Pancreas (tissue), 10 donors: ENCODE results near the gene CES1. TPM values are rescaled to one million over a fixed set of nuclear protein-coding genes. Genes with fewer than 3 reads are reported as not detected.
"Not testable (repeated sequence)": the region's sequence is repeated elsewhere in the genome, so short reads cannot be mapped to it uniquely, and the experiment has no call there.

Experiments used
- ATAC-seq, 4 donors: fragments of 200-7000 bp; cut with Tn5 transposase; one replicate each; pipeline versions ENCODE4 v1.8.0 to v1.9.1; 2020; ENCODE audit warnings: mild to moderate bottlenecking in 4 of 4, moderate library complexity in 4 of 4
- DNase-seq, 6 donors: peaks; one replicate each; pipeline ENCODE4 v3.0.0-alpha.2; 2020
- FAIRE-seq: peaks from 2 replicates; lab custom pipeline; 2012; peaks lifted over from hg19 to GRCh38; lab: Jason Lieb, UNC
- H3K27ac ChIP-seq, 4 donors: fragments of 200-600 bp; sonication (generic); 1 replicate in 3 of 4; 2 replicates in 1 of 4; pipeline versions ENCODE4 v1.5.0 to v1.8.0; 2020
- H3K27me3 ChIP-seq, 4 donors: fragments of 200-600 bp; one replicate each; pipeline ENCODE4 v1.8.0; 2021
- H3K36me3 ChIP-seq, 3 donors: fragments of 200-600 bp; sonication (generic) in 1 of 3; one replicate each; pipeline versions ENCODE4 v1.5.0 to v1.8.0; 2020 to 2021
- H3K4me1 ChIP-seq, 3 donors: fragments of 200-600 bp; one replicate each; pipeline ENCODE4 v1.8.0; 2021
- H3K4me3 ChIP-seq, 4 donors: fragments of 200-600 bp; sonication (generic) in 2 of 4; one replicate each; pipeline versions ENCODE4 v1.5.0 to v1.8.0; 2020 to 2021
- H3K9me3 ChIP-seq, 4 donors: fragments of 200-600 bp; one replicate each; pipeline ENCODE4 v1.8.0; 2021
- WGBS, 2 donors: extraction: QIAGEN DNeasy Blood & Tissue Kit; methylation state at CpG; one replicate each; pipeline ENCODE4 v1.1.7; 2013; 5-methylcytosine and 5-hydroxymethylcytosine counted together
- intact Hi-C, 3 donors: fragments of 100-400 bp; cut with DNase I; formaldehyde crosslinking; loops; one replicate each; pipeline versions ENCODE4 v1.11.1 to v1.14.2; 2022
- polyA plus RNA-seq, 2 donors: library from polyadenylated mRNA; stranded (reverse); fragments of 200-250 nt; gene quantifications; one replicate each; pipeline ENCODE4 v1.2.3, GENCODE V29; 2013
- total RNA-seq, 6 donors: library from RNA; stranded (reverse); fragmentation: NEBNext Ultra II Directional in 4 of 6; extraction: Animal tissue kit (Norgen Biotek cat#: 25700) in 4 of 6; gene quantifications; one replicate each; pipeline versions ENCODE4 v1.2.1 to v1.2.4, GENCODE V29; 2021 to 2023
- TF ChIP-seq, protein P1 (sequence below), 4 donors: fragments of 200-600 bp; sonication (generic) in 3 of 4; IDR thresholded peaks; one replicate each; pipeline versions ENCODE4 v1.5.0 to v1.8.0; 2021; ENCODE audit warnings: antibody characterized with exemption in 4 of 4
- donor health status: healthy with polysubstance abuse.
- donor health status: DM: no; HTN: no; CAD: no; lungs with moderate emphysema.
- donor health status: DM: no; HTN: no; CAD: no.
- donor health status: control.
- donor health status: control.
- donor health status: Bipolar disorder and iron deficiency.
- donor health status: DM: yes; HTN: yes; CAD: no.
- donor health status: DM: no; HTN: no; CAD: no.
- donor health status: DM: no; HTN: no; CAD: no.
- donor health status: DM: yes; HTN: yes; CAD: no.

CES1 gene
- total and polyA plus RNA-seq, 8 donors, result 9.0 to 34.8 (median 12.7) TPM

DNA sequence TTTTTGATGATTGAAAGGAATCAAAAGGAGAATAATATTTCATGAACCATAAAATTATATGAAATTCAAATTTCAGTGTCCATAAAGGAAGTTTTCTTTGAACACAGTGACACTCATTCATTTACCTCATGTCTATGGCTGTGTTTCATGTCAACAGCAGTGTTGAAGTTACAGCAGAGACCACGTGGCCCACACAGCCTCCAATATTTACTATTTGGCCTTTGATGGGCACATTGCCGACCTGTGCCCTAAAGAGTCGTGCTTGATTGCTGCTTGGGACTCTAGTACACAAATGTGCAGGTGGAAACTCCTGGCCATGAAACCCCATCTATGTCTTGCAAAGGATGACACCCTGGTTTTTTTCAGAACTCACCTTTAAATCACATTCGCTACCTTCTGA is 57.0 kb downstream of the CES1 start:
- ATAC-seq (no peak), FAIRE-seq (no peak), DNase-seq (no peak)
- Histone ChIP-seq H3K4me3 (no peak overlapping the region), H3K9me3 (no peaks in the 10 kb centered on the region), H3K27me3 (no peaks in the 10 kb centered on the region), H3K27ac (no peak overlapping the region), H3K36me3 (no peaks in the 10 kb centered on the region), H3K4me1 (no peaks in the 10 kb centered on the region)
- WGBS, 2 donors, result 27 to 35% methylated on average over 4 of the region's 4 CpGs
- TF ChIP-seq, protein P1, sequence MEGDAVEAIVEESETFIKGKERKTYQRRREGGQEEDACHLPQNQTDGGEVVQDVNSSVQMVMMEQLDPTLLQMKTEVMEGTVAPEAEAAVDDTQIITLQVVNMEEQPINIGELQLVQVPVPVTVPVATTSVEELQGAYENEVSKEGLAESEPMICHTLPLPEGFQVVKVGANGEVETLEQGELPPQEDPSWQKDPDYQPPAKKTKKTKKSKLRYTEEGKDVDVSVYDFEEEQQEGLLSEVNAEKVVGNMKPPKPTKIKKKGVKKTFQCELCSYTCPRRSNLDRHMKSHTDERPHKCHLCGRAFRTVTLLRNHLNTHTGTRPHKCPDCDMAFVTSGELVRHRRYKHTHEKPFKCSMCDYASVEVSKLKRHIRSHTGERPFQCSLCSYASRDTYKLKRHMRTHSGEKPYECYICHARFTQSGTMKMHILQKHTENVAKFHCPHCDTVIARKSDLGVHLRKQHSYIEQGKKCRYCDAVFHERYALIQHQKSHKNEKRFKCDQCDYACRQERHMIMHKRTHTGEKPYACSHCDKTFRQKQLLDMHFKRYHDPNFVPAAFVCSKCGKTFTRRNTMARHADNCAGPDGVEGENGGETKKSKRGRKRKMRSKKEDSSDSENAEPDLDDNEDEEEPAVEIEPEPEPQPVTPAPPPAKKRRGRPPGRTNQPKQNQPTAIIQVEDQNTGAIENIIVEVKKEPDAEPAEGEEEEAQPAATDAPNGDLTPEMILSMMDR (IDR thresholded peaks at IDR 0.05), result no peak
- intact Hi-C loops, result no loop called here

DNA sequence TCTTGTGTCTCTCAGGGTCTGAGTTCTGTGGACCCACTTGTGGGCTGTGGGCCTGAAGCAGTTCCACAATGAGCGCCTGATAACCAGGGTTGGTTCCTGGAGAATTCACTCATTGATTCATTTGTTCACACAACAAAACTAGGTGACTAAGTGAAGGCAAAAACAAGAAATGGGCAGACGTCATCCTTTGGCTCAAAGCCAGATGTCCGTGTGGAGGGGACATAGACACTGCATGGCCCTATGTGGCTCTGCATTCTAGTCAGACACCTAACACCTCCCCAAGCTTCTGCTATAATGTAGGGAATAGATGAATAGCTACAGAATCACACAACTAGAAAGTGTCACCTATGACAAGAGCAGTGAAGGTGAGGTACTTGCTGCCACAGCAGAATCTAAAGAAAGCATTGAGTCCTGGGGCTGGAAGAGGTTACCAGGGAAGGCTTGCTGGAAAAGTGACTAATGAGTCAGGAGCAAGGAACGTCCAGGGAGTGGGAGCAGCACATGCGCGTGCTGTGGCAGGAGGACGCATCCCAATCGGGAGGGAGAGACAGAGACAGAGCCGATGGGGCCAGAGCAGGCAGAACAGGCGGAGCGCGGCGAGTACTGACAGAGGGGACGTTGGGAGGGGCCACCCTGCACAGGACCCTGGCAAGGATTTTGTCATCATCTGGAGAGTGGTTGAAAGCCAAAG is 58.9 kb downstream of the CES1 start:
- H3K4me3 ChIP-seq, result no peak overlapping the region
- TF ChIP-seq, protein P1 (IDR thresholded peaks at IDR 0.05), result no peak
- intact Hi-C loops, result no loop called here
- H3K27ac ChIP-seq, result no peak overlapping the region
- WGBS, 2 donors, result 56 to 58% methylated on average over 12 to 14 of the region's 14 CpGs
- ATAC-seq, result peak in 1 of 4 donors; percentile 20
- H3K27me3 ChIP-seq, result no peaks in the 10 kb centered on the region
- FAIRE-seq, result no peak
- H3K4me1 ChIP-seq, result no peaks in the 10 kb centered on the region
- H3K9me3 ChIP-seq, result no peaks in the 10 kb centered on the region
- no peak for DNase-seq
- no peaks in the 10 kb centered on the region for H3K36me3 ChIP-seq

DNA sequence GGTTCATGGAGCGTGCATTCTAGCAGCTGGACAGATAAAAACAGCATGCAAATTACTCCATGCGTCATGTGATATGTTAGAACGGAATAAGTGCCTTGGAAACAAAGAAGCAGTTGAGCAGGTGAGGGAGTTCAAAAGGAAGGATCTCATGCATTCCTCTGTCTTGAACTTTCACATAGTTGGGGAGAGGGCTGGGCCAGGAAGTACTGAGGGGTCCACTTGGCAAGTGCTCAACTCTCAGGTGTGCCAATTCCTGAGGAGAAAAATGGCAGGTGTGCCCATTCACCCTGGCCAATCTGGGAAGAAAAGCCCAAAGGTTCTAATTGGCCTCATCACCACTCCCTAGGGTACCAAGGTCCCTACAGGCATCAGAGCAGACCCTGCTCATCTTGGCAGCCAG is 67.7 kb downstream of the CES1 start:
- 27 to 31% methylated on average over 3 of the region's 3 CpGs for WGBS, 2 donors
- no peak for FAIRE-seq

DNA sequence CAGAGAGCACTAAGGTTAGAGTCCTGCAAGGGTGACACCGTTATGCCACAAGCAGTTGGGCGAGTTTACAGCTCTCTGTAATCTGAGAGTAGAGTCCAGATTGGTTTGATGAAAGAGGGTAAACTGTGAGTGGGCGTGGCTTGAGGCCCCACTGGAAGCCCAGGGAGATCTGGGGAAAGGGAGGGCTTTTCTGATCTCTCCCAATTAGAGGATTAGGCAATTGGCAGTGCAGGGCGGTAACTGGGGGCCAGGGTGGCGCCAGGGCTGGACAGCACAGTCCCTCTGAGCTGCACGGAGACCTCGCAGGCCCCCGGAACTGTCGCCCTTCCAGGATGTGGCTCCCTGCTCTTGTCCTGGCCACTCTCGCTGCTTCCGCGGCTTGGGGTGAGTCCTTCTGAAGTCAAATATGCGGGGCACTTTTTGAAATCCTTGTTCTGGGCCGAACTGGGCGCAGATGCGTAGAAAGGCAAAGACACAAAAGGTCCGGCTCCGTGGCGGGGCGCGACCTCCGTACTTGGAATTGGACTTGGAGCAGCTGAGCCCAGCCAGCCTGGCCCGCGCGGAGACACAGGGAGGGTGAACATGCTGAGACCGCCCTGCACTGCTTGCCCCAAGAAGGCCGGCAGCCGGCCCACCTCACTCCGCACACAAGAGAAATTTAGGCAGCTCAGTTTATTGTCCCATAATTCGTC is 72.4 kb downstream of the CES1 start:
- no peak for FAIRE-seq
- intact Hi-C loops, result loop anchor here in 1 of 3 donors (2.0 kb wide), 1 partner anchor 66 kb away; no protein-coding TSS in a partner anchor
- no peak overlapping the region for H3K4me3 ChIP-seq

More for the DNA sequence above, 67.7 kb downstream of the CES1 start:
- intact Hi-C loops, result no loop called here
- ATAC-seq (no peak), DNase-seq (no peak)
- TF ChIP-seq, protein P1 (IDR thresholded peaks at IDR 0.05), result no peak
- no peaks in the 10 kb centered on the region for H3K9me3 ChIP-seq
- H3K27ac ChIP-seq, result no peak overlapping the region
- no peaks in the 10 kb centered on the region for H3K27me3 ChIP-seq
- H3K4me3 ChIP-seq, result no peak overlapping the region
- no peaks in the 10 kb centered on the region for H3K4me1 ChIP-seq
- H3K36me3 ChIP-seq, result no peaks in the 10 kb centered on the region

DNA sequence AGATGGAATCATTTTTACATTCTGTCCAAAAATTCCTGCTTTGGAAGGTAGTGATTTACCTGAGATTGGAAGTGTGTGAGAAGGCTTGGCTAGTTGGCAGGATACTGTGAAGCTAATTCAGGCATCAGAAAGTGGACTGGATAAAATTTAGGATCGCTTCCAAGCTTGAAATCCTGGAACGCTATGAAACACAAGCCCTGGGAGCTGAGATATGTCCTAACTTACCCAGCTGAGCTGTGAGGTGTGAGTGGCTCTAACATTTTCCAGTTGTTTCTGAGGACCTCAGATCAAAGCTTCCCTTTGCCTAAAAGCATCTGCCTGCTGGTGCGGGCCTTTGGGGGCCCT is 73.0 kb downstream of the CES1 start:
- not testable (repeated sequence) for H3K4me3 ChIP-seq, ATAC-seq, H3K36me3 ChIP-seq, H3K9me3 ChIP-seq, DNase-seq, H3K4me1 ChIP-seq, H3K27ac ChIP-seq, FAIRE-seq, H3K27me3 ChIP-seq
- intact Hi-C loops, result loop anchor here in 2 of 3 donors (2.0 to 10.0 kb wide), 2 partner anchors 65 to 67 kb away; no protein-coding TSS in a partner anchor
- 40 to 60% methylated on average over 3 of the region's 3 CpGs for WGBS, 2 donors

More for the DNA sequence above, 72.4 kb downstream of the CES1 start:
- ATAC-seq, result peak in 2 of 4 donors; percentile 80 to 83
- H3K27ac ChIP-seq, result no peak overlapping the region
- no peaks in the 10 kb centered on the region for H3K36me3 ChIP-seq
- WGBS, 2 donors, result 35 to 48% methylated on average over 30 of the region's 30 CpGs
- no peaks in the 10 kb centered on the region for H3K27me3 ChIP-seq
- H3K4me1 ChIP-seq, result no peaks in the 10 kb centered on the region
- H3K9me3 ChIP-seq, result no peaks in the 10 kb centered on the region
- TF ChIP-seq, protein P1 (IDR thresholded peaks at IDR 0.05), result no peak
- DNase-seq, result peak in 2 of 6 donors; percentile 13 to 17

DNA sequence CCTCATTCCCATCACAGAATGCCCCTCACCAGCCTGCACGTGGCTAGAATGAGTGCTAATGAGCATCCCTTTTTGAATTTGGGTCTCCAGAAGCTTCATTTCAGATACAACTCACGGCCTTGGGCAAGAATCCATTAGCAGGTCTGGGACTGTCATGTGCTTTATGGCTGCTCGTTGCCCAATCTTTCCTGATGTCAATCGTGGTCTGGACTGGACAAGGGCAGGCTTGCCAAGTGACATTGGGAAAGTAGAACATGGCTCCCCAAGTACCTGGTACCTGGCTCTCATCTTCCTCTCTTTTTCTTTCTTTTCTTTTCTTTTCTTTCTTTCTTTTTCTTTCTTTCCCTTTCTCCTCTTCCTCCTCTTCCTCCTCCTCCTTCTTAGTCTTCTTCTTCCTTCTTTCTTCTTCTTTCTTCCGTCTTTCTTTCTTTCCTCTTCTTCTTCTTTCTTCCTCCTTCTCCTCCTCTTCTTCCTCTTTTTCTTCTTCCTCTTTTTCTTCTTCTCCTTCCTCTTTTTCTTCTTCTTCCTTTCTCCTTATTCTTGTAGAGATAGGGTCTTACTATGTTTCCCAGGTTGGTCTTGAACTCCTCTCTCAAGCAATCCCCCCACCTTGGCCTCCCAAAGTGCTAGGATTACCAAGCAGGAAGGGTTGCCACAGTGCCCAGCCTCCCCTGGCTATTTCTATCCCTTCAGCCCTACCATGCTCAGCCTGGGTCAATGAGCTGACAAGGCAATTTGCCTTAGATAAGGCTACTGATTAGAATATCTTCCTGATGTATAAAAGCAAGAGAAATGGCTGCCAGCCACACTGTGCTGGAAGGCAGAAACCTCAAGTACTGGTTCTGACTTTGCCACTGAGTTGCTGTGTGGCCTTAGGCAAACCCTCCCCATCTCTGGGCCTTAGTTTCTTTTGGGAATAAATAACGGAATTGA is 75.0 kb downstream of the CES1 start:
- intact Hi-C loops, result loop anchor here in 1 of 3 donors (10.0 kb wide), 1 partner anchor 67 kb away; no protein-coding TSS in a partner anchor
- not testable (repeated sequence) for ATAC-seq, H3K9me3 ChIP-seq, H3K36me3 ChIP-seq, H3K27ac ChIP-seq, DNase-seq, H3K27me3 ChIP-seq, FAIRE-seq, H3K4me1 ChIP-seq, H3K4me3 ChIP-seq
- 31 to 40% methylated on average over 6 of the region's 6 CpGs for WGBS, 2 donors
